HUES64 (cell line): ENCODE data around the gene SALL1.

Experiments
- H3K27ac ChIP-seq: 2 replicates; pipeline ENCODE4 v1.7.0; 2013; ENCODE audit warnings: low read depth, low read length, inconsistent platforms
- H3K27me3 ChIP-seq: 2 replicates; pipeline ENCODE4 v1.6.1; 2013; ENCODE audit warnings: mild to moderate bottlenecking, low read length; ENCODE audit not compliant: insufficient read depth
- H3K36me3 ChIP-seq: 2 replicates; pipeline ENCODE4 v1.6.1; 2013; ENCODE audit warnings: mild to moderate bottlenecking, low read length; ENCODE audit not compliant: insufficient read depth
- H3K4me1 ChIP-seq: 2 replicates; pipeline ENCODE4 v1.6.1; 2013; ENCODE audit warnings: mild to moderate bottlenecking, low read length, moderate library complexity; ENCODE audit not compliant: insufficient read depth
- H3K4me3 ChIP-seq: 2 replicates; pipeline ENCODE4 v1.5.1; 2013; ENCODE audit warnings: mild to moderate bottlenecking, low read length, moderate library complexity
- H3K9ac ChIP-seq: 2 replicates; pipeline ENCODE4 v1.6.1; 2013; ENCODE audit warnings: mild to moderate bottlenecking, low read depth, low read length
- H3K9me3 ChIP-seq: 2 replicates; pipeline ENCODE4 v1.6.1; 2013; ENCODE audit warnings: low read depth, low read length; ENCODE audit not compliant: insufficient read depth
- WGBS: fragments of 150-250, 120-280 bp; methylation state at CpG from one replicate; pipeline ENCODE4 v1.1.7; 2013; ENCODE audit warnings: missing lambda C conversion rate; 5-methylcytosine and 5-hydroxymethylcytosine counted together

The SALL1 gene

DNA sequence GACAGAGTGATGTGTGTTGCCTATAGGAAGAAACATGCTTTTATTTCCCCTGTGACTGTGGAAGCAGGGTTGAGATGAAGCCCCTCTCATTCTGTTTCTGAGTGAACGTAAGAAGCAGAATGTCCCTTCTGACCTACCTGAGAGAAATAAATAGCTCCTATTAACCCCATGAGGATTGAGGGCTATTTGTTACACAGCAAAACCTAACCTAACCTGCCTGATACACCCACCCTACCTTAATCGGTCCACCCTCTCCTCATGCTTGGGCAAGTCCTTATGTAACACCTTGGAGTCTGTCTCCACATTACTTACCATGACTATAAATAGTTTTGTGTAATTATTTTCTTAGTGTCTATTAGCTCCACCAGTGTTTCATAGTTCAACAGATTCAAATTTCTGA lies 41.9 kb downstream of the SALL1 start:
- peaks cover 29% of the 10 kb centered on the region for H3K27me3 ChIP-seq
- no peak overlapping the region for H3K9ac ChIP-seq
- no peak overlapping the region for H3K4me3 ChIP-seq
- no peaks in the 10 kb centered on the region for H3K36me3 ChIP-seq
- peaks cover 25% of the 10 kb centered on the region for H3K4me1 ChIP-seq
- 96% methylated on average over 2 of the region's 2 CpGs for WGBS
- no peak overlapping the region for H3K27ac ChIP-seq
- peaks cover 5% of the 10 kb centered on the region; the same call in 1 of the 2 replicates for H3K9me3 ChIP-seq

GRCh38 chr16:51107742-51108141 lies 43.3 kb downstream of the SALL1 start:
- peaks cover 15% of the 10 kb centered on the region for H3K27me3 ChIP-seq
- H3K9ac ChIP-seq: no peak overlapping the region
- WGBS: 91% methylated on average over 2 of the region's 2 CpGs
- H3K36me3 ChIP-seq: no peaks in the 10 kb centered on the region
- no peak overlapping the region for H3K27ac ChIP-seq
- peaks cover 15% of the 10 kb centered on the region for H3K4me1 ChIP-seq
- no peak overlapping the region for H3K4me3 ChIP-seq
- peaks cover 5% of the 10 kb centered on the region; the same call in 1 of the 2 replicates for H3K9me3 ChIP-seq

DNA sequence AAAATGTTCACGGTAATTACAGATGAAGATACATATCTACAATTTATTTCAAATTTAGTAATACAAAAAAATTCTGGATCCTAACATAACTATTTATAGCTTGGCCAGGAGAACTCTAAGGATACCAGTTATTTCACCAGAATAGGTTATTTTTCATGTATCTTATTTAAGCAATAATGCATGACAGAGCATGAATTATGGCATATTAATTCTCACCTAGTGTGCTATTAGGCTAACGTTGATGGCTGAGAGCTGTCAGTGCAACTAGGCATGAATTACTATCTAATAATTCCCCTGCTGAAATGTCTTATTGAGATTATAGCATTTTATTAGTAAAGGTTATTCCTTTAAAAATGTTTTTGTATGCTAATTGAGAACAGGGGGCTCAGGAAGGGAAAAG lies 44.5 kb downstream of the SALL1 start:
- no peaks in the 10 kb centered on the region for H3K36me3 ChIP-seq
- peaks cover 3% of the 10 kb centered on the region; the same call in 1 of the 2 replicates for H3K27me3 ChIP-seq
- WGBS: 83% methylated on average over 1 of the region's 2 CpGs
- no peak overlapping the region for H3K4me3 ChIP-seq
- no peak overlapping the region for H3K27ac ChIP-seq
- peaks cover 5% of the 10 kb centered on the region; the same call in 1 of the 2 replicates for H3K9me3 ChIP-seq
- peaks cover 3% of the 10 kb centered on the region for H3K4me1 ChIP-seq
- no peak overlapping the region for H3K9ac ChIP-seq

DNA sequence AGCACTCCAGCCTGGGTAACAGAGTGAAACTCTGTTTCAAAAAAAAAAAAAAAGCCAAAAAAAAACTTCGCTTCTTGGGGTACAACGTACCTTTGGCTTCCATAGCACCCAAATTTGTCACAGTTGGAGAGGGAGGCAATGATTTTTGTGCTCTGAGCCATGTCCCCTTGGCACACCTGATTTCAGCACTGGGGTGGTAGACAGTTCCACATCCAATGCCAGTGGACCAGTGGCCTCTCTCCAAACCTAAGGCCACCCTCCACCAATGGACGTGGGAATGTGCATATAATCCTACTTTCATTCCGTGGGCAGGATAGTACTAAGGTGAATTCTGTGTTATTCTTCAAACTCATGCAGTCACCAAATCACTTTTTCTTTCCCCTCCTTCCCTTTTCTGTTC lies 47.5 kb downstream of the SALL1 start:
- H3K27ac ChIP-seq: no peak overlapping the region
- H3K36me3 ChIP-seq: no peaks in the 10 kb centered on the region
- H3K9me3 ChIP-seq: no peaks in the 10 kb centered on the region
- 100% methylated on average over 4 of the region's 4 CpGs for WGBS
- 0 out of 2 replicates have a peak, but pooled peaks cover 1% of the 10 kb centered on the region for H3K27me3 ChIP-seq
- H3K4me3 ChIP-seq: no peak overlapping the region
- no peak overlapping the region for H3K9ac ChIP-seq
- no peaks in the 10 kb centered on the region for H3K4me1 ChIP-seq

DNA sequence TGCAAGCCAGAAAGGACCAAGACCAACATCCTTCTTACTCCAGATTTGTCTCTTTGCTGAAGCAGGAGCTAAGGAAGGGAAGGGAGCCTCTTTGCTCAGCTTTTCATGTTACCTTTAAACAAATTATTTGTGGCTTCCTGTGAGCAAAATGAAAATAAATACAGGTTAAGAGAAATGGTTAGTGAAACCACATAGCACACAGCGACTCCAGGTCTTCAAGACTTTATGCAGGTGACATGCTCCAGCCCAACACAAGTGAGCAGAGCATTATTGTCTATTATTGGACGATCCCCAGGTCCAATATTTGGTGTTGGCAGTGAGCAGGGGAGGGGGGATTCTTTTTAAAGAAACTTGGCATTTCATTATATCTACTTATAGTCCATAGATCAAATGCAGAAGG lies 53.3 kb downstream of the SALL1 start:
- H3K4me1 ChIP-seq: peaks cover 17% of the 10 kb centered on the region
- H3K9ac ChIP-seq: no peak overlapping the region
- no peak overlapping the region for H3K4me3 ChIP-seq
- 100% methylated on average over 2 of the region's 2 CpGs for WGBS
- no peaks in the 10 kb centered on the region for H3K36me3 ChIP-seq
- no peaks in the 10 kb centered on the region for H3K9me3 ChIP-seq
- 0 out of 2 replicates have a peak, but pooled peaks cover 4% of the 10 kb centered on the region for H3K27me3 ChIP-seq
- no peak overlapping the region for H3K27ac ChIP-seq

GRCh38 chr16:51095890-51096626 lies 55.0 kb downstream of the SALL1 start:
- 0 out of 2 replicates have a peak, but pooled peaks cover 4% of the 10 kb centered on the region for H3K27me3 ChIP-seq
- no peaks in the 10 kb centered on the region for H3K36me3 ChIP-seq
- no peak overlapping the region for H3K27ac ChIP-seq
- WGBS: 71% methylated on average over 14 of the region's 16 CpGs
- no peak overlapping the region; the same call in 1 of the 2 replicates for H3K4me3 ChIP-seq
- no peaks in the 10 kb centered on the region for H3K9me3 ChIP-seq
- no peak overlapping the region for H3K9ac ChIP-seq
- peaks cover 17% of the 10 kb centered on the region for H3K4me1 ChIP-seq

GRCh38 chr16:51095084-51095881 lies 55.8 kb downstream of the SALL1 start:
- 0 out of 2 replicates have a peak, but pooled peaks cover 4% of the 10 kb centered on the region for H3K27me3 ChIP-seq
- H3K4me3 ChIP-seq: no peak overlapping the region; the same call in 1 of the 2 replicates
- WGBS: 46% methylated on average over 17 of the region's 20 CpGs
- H3K36me3 ChIP-seq: no peaks in the 10 kb centered on the region
- H3K4me1 ChIP-seq: peaks cover 17% of the 10 kb centered on the region
- H3K9ac ChIP-seq: no peak overlapping the region
- no peaks in the 10 kb centered on the region for H3K9me3 ChIP-seq
- H3K27ac ChIP-seq: no peak overlapping the region

- Histone ChIP-seq H3K27me3 (0 out of 2 replicates have a peak, but pooled peaks cover 4% of the 10 kb centered on the region), H3K4me1 (peaks cover 17% of the 10 kb centered on the region), H3K4me3 (no peak overlapping the region), H3K27ac (no peak overlapping the region), H3K36me3 (no peaks in the 10 kb centered on the region), H3K9ac (no peak overlapping the region), H3K9me3 (no peaks in the 10 kb centered on the region)
- 71% methylated on average over 4 of the region's 5 CpGs for WGBS
Measured at GRCh38 chr16:51093726-51094280, 57.3 kb downstream of the SALL1 start.
